Peyer's patch (tissue), 4 donors: ENCODE data around the gene EMP1. TPM values are rescaled to one million over a fixed set of nuclear protein-coding genes. Genes with fewer than 3 reads are reported as not detected.

Experiments used
- DNase-seq, 3 donors: peaks; one replicate each; pipeline ENCODE4 v3.0.0-alpha.2; 2017 to 2019
- H3K27ac ChIP-seq, 4 donors: fragments of 200-600 bp; sonication (generic); one replicate each; pipeline ENCODE4 v1.5.1; 2016 to 2019
- H3K27me3 ChIP-seq, 2 donors: fragments of 200-600 bp; sonication (generic); one replicate each; pipeline ENCODE4 v1.5.1; 2019
- H3K36me3 ChIP-seq, 3 donors: fragments of 200-600 bp; sonication (generic); one replicate each; pipeline ENCODE4 v1.5.1; 2016 to 2019
- H3K4me1 ChIP-seq, 4 donors: fragments of 200-600 bp; sonication (generic); one replicate each; pipeline ENCODE4 v1.5.1; 2016 to 2019
- H3K4me3 ChIP-seq, 4 donors: fragments of 200-600 bp; sonication (generic); 1 replicate in 3 of 4; 2 replicates in 1 of 4; pipeline ENCODE4 v1.5.1; 2016 to 2019; ENCODE audit warnings: mild to moderate bottlenecking in 1 of 4
- H3K9me3 ChIP-seq, 4 donors: fragments of 200-600 bp; sonication (generic); one replicate each; pipeline ENCODE4 v1.5.1; 2016 to 2019; ENCODE audit warnings: mild to moderate bottlenecking in 1 of 4
- POLR2A ChIP-seq, 2 donors: fragments of 450-650 bp; IDR thresholded peaks; one replicate each; pipeline ENCODE4 v1.5.1; 2017; ENCODE audit warnings: antibody characterized with exemption in 2 of 2, mild to moderate bottlenecking in 2 of 2, moderate library complexity in 2 of 2
- total RNA-seq, 4 donors: library from RNA; depleted of rRNA; stranded (reverse); fragments of >200 nt; gene quantifications; one replicate each; pipeline ENCODE4 v1.1.0, GENCODE V29; 2016
- TF ChIP-seq, protein P1 (sequence below), 6 experiments: fragments of 450-650 bp in 4 of 6; fragments of 200-600 bp in 2 of 6; sonication (generic) in 1 of 6; IDR thresholded peaks; one replicate each; pipeline ENCODE4 v1.5.1; 2017 to 2019; ENCODE audit warnings: antibody characterized with exemption in 6 of 6, mild to moderate bottlenecking in 3 of 6, moderate library complexity in 1 of 6

The EMP1 gene
- total RNA-seq, 4 donors from 2014 or later = 37.1 to 110 (median 87.3) TPM

DNA sequence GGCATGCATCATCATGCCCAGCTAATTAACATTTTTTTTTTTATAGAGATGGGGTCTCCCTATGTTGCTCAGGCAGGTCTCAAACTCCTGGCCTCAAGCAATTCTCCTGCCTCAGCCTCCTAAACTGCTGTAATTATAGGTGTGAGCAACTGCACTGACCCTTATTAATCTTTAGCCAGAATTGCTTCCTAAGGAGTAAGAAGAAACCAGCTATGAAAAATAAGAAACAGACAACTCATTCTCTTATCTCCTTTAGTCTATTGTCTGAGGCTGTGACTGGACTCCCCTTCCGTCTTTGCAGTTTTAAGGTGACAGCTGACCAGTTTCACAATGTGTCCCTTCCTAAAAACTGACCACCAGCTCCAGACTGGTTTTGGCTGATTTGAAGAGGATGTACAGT lies 52.4 kb downstream of the EMP1 start:
- Histone ChIP-seq H3K9me3 (no peaks in the 10 kb centered on the region), H3K27me3 (no peaks in the 10 kb centered on the region), H3K4me1 (no peaks in the 10 kb centered on the region), H3K36me3 (no peaks in the 10 kb centered on the region), H3K27ac (no peak overlapping the region), H3K4me3 (no peak overlapping the region)
- DNase-seq = no peak
- TF ChIP-seq, protein P1, sequence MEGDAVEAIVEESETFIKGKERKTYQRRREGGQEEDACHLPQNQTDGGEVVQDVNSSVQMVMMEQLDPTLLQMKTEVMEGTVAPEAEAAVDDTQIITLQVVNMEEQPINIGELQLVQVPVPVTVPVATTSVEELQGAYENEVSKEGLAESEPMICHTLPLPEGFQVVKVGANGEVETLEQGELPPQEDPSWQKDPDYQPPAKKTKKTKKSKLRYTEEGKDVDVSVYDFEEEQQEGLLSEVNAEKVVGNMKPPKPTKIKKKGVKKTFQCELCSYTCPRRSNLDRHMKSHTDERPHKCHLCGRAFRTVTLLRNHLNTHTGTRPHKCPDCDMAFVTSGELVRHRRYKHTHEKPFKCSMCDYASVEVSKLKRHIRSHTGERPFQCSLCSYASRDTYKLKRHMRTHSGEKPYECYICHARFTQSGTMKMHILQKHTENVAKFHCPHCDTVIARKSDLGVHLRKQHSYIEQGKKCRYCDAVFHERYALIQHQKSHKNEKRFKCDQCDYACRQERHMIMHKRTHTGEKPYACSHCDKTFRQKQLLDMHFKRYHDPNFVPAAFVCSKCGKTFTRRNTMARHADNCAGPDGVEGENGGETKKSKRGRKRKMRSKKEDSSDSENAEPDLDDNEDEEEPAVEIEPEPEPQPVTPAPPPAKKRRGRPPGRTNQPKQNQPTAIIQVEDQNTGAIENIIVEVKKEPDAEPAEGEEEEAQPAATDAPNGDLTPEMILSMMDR (IDR thresholded peaks at IDR 0.05) = no peak
- no peak for TF ChIP-seq POLR2A (IDR thresholded peaks at IDR 0.05)

DNA sequence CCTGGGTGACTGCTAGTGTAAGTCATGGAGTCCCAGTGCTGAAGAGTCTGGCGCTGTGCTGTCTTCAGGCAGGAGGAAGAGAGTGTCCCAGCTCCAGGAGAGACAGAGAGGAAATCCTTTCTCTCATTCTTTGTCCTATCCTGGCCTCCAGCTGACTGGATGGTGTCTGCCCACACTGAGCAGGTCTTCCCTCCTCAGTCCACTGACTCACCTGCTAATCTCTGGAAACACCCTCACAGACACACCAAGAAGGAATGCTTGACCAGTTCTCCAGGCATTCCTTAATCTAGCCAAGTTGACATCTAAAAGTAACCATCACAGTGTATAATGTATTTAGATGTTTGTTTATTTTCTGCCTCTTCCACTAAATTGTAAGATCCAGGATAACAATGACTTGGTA lies 53.9 kb downstream of the EMP1 start:
- Histone ChIP-seq H3K27me3 (no peaks in the 10 kb centered on the region), H3K4me3 (no peak overlapping the region), H3K9me3 (no peaks in the 10 kb centered on the region), H3K27ac (no peak overlapping the region), H3K4me1 (no peaks in the 10 kb centered on the region), H3K36me3 (no peaks in the 10 kb centered on the region)
- TF ChIP-seq POLR2A (IDR thresholded peaks at IDR 0.05) = no peak
- TF ChIP-seq, protein P1 (IDR thresholded peaks at IDR 0.05) = no peak
- DNase-seq = no peak

DNA sequence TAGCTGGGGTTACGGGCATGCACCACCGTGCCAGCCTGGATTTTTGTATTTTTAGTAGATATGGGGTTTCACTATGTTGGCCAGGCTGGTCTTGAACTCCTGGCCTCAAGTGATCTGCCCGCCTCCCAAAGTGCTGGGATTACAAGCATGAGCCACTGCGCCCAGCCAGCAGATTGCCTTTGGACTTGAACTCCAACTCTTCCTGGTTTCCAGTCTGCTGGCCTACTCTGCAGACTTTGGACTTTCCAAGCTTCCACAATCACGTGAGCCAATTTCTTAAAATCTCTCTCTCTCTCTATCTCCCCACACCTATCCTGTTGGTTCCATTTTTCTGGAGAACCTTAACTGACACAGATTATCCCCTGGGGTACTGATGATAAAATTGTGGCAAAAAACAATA lies 55.0 kb downstream of the EMP1 start:
- Histone ChIP-seq H3K4me1 (peaks cover 0 to 5% (median 0%) of the 10 kb centered on the region in 4 donors), H3K27ac (peak overlapping the region in 2 of 4 donors; percentile 66 to 73), H3K27me3 (no peaks in the 10 kb centered on the region), H3K9me3 (no peaks in the 10 kb centered on the region), H3K4me3 (no peak overlapping the region), H3K36me3 (no peaks in the 10 kb centered on the region)
- TF ChIP-seq POLR2A (IDR thresholded peaks at IDR 0.05) = no peak
- TF ChIP-seq, protein P1 (IDR thresholded peaks at IDR 0.05) = no peak
- peak in 2 of 3 donors; percentile 59 to 72 for DNase-seq

DNA sequence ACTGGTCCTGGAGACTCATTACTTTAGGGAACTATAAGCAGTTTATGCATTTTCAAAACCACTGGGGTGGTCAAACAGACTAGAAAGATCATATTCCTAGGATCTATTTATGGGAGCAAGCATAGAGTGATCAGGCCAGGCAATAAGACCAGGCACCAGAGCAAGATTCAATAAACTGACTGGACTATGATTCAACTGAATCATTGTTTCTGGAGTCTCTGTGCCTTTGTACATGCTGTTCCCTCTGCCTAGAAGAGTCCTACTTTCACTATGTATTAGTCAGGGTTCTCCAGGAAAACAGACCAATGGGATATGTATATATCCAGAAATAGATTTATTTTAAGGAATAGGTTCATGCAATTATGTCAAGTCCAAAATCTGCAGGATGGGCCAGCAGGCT lies 55.5 kb downstream of the EMP1 start:
- DNase-seq = no peak
- Histone ChIP-seq H3K27me3 (no peaks in the 10 kb centered on the region), H3K4me1 (peaks cover 0 to 5% (median 0%) of the 10 kb centered on the region in 4 donors), H3K4me3 (no peak overlapping the region), H3K27ac (peak overlapping the region in 2 of 4 donors; percentile 66 to 73), H3K36me3 (no peaks in the 10 kb centered on the region), H3K9me3 (no peaks in the 10 kb centered on the region)
- no peak for TF ChIP-seq POLR2A (IDR thresholded peaks at IDR 0.05)
- TF ChIP-seq, protein P1 (IDR thresholded peaks at IDR 0.05) = no peak

DNA sequence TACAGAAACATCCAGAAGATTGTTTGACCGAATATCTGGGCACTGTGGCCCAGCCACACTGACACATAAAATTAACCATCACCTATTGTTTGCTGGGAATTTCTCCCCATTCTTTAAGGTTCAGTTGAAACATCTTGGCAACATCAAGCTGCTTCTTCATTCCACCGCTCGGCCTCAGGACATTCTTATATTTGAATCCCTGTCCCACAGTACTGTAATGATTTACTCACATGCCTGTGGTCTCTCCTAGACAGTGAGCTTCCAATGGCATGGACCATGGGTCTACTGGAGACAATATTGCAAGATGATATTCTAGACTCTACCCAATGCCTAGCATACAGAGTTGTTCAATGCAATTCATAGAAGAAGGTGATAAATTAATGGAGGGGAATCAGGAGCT lies 56.1 kb downstream of the EMP1 start:
- H3K36me3 ChIP-seq = no peaks in the 10 kb centered on the region
- no peak overlapping the region for H3K4me3 ChIP-seq
- no peaks in the 10 kb centered on the region for H3K27me3 ChIP-seq
- no peak for DNase-seq
- H3K4me1 ChIP-seq = peaks cover 0 to 5% (median 0%) of the 10 kb centered on the region in 4 donors
- no peaks in the 10 kb centered on the region for H3K9me3 ChIP-seq
- TF ChIP-seq, protein P1 (IDR thresholded peaks at IDR 0.05) = no peak
- TF ChIP-seq POLR2A (IDR thresholded peaks at IDR 0.05) = no peak
- H3K27ac ChIP-seq = peak overlapping the region in 2 of 4 donors; percentile 66 to 73
